ENCODE results near the gene HOXA3. TPM values are rescaled to one million over a fixed set of nuclear protein-coding genes. Genes with fewer than 3 reads are reported as not detected.

The HOXA3 gene
- total RNA-seq, 1 donor from 2014 or later, result not detected

- no peaks in the 10 kb centered on the region for H3K9me3 Mint-ChIP-seq
- H3K4me1 Mint-ChIP-seq (ENCODE audit: low read depth), result peaks cover 5% of the 10 kb centered on the region
- DNase-seq (ENCODE audit: low spot score), result no peak
- intact Hi-C loops (cut with micrococcal nuclease), result no loop called here
- H3K4me3 Mint-ChIP-seq, result no peak within 1 kb of the TSS
- peaks cover 71% of the 10 kb centered on the region for H3K27me3 Mint-ChIP-seq (ENCODE audit: insufficient read depth)
- H3K36me3 Mint-ChIP-seq (ENCODE audit: low read depth), result peaks cover 2% of the 10 kb centered on the region
- peak within 1 kb of the TSS; percentile 83 for H3K27ac Mint-ChIP-seq
Observed at GRCh38 chr7:27165089-27165995, 13.0 kb upstream of the HOXA3 start, which contains the start of gene HOXA9. TSS of gene HOXA9 (minus strand) at chr7:27165537. CDS start at chr7:27165457, 80 bp downstream.

DNA sequence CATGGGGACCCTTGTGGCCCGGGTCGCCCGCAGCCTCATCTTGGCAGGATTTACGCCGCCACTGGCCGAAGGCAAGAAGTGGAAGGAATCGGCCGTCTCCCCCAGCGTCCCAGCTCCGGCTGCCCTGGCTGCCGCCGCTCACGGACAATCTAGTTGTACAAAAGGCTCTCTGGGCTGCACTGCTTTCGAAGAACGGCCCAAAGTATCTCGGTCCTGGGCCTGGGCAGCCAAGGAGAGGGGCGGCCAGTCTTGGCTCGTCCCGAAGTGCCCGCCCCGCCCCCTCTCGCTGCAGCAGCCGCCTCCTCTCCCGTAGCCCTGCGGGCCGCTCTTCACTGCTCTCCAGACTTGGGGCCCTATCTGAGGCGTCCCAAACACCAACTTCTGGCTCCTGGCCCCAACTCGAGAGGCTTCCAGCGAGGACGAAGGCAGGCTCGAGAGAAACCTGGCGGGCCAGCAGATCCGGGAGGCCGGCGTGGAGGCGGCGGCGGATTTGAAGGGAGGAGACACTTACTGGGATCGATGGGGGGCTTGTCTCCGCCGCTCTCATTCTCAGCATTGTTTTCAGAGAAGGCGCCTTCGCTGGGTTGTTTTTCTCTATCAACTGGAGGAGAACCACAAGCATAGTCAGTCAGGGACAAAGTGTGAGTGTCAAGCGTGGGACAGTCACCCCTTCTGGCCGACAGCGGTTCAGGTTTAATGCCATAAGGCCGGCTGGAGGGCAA is 12.1 kb upstream of the HOXA3 start:
- Mint-ChIP-seq H3K4me3 (no peak overlapping the region), H3K4me1 (ENCODE audit: low read depth) (peaks cover 13% of the 10 kb centered on the region), H3K36me3 (ENCODE audit: low read depth) (peaks cover 2% of the 10 kb centered on the region), H3K27me3 (ENCODE audit: insufficient read depth) (peaks cover 77% of the 10 kb centered on the region), H3K9me3 (no peaks in the 10 kb centered on the region), H3K27ac (peak overlapping the region; percentile 61)
- intact Hi-C loops (cut with micrococcal nuclease), result no loop called here
- DNase-seq (ENCODE audit: low spot score), result no peak

- intact Hi-C loops (cut with micrococcal nuclease), result no loop called here
- H3K9me3 Mint-ChIP-seq, result no peaks in the 10 kb centered on the region
- H3K4me3 Mint-ChIP-seq, result no peak overlapping the region
- H3K36me3 Mint-ChIP-seq (ENCODE audit: low read depth), result peaks cover 2% of the 10 kb centered on the region
- no peak for DNase-seq (ENCODE audit: low spot score)
- H3K27ac Mint-ChIP-seq, result peak overlapping the region; percentile 61
- peaks cover 13% of the 10 kb centered on the region for H3K4me1 Mint-ChIP-seq (ENCODE audit: low read depth)
- H3K27me3 Mint-ChIP-seq (ENCODE audit: insufficient read depth), result peaks cover 79% of the 10 kb centered on the region
Observed at GRCh38 chr7:27164045-27164366, 11.6 kb upstream of the HOXA3 start.

DNA sequence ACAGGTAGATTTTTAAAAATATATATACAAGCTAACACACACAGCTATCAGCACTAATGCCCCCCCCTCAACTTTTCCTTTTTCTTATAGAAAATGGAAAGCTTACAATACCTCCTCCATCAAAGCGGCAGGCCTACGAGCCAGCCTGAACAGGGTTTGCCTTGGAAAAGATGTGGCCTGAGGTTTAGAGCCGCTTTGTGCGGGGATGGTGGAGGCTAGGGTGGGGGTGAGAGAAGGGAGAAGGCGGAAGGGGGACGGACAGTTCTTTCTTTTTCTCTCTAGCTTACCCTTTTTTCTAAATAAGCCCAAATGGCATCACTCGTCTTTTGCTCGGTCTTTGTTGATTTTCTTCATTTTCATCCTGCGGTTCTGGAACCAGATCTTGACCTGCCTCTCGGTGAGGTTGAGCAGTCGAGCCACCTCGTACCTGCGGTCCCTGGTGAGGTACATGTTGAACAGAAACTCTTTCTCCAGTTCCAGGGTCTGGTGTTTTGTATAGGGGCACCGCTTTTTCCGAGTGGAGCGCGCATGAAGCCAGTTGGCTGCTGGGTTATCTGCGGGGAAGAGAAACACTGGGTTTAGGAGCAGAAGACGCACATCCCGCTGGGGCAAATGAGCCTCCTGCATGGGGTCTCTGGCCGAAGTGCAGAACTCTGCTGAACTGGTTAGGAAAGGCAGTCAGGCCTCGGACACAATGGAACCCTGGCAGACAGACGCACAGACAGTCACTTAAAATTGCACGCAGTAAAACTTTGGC is 11.1 kb upstream of the HOXA3 start:
- no peak for DNase-seq (ENCODE audit: low spot score)
- Mint-ChIP-seq H3K36me3 (ENCODE audit: low read depth) (no peaks in the 10 kb centered on the region), H3K4me1 (ENCODE audit: low read depth) (peaks cover 13% of the 10 kb centered on the region), H3K9me3 (no peaks in the 10 kb centered on the region), H3K4me3 (no peak overlapping the region), H3K27ac (peak overlapping the region; percentile 61), H3K27me3 (ENCODE audit: insufficient read depth) (peaks cover 80% of the 10 kb centered on the region)
- intact Hi-C loops (cut with micrococcal nuclease), result no loop called here

- intact Hi-C loops (cut with micrococcal nuclease), result no loop called here
- H3K9me3 Mint-ChIP-seq, result no peaks in the 10 kb centered on the region
- no peak overlapping the region for H3K4me3 Mint-ChIP-seq
- DNase-seq (ENCODE audit: low spot score), result no peak
- H3K27ac Mint-ChIP-seq, result no peak overlapping the region
- H3K27me3 Mint-ChIP-seq (ENCODE audit: insufficient read depth), result peaks cover 79% of the 10 kb centered on the region
- H3K36me3 Mint-ChIP-seq (ENCODE audit: low read depth), result no peaks in the 10 kb centered on the region
- H3K4me1 Mint-ChIP-seq (ENCODE audit: low read depth), result peaks cover 13% of the 10 kb centered on the region
Observed at GRCh38 chr7:27162561-27163287, 10.3 kb upstream of the HOXA3 start.

DNA sequence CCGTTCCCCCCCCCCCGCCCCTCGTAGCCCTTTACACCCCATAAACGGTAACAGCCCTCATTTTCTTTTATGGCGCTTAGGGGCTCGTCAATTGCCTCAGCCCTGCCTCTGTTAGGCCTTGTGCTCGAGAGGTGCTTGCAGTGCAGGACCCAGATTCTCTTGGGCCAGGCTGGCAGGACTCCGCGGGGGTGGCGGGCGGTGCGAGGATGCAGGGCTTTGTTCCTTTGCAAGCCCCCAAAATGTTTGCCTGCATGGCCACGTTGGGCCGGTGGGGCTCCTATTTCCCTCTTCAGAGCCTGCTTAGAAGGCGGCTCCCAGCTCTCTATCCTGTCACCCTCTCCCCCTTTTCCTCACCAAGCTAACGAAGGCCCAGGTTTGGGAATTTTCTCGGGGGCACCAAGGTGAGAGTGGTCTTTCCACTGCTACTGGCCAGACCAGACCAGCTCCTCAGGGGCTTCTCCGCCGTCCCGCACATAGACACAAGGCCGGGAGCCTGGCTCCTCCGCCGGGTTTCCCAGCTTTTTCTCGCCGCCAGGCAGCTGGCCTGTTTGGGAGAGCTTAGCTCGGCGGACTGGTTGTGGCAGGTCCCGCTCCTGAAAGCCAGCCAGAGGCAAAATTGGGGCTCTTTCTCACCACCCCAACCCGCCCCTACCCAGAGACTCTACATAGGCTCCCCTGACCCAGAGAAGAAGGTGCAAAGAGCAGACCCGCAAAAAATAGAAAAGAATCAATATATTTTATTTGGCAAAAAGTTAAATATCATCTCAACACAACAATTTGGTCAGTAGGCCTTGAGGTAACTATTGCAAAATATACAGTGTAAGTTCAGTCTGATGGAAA is 9.6 kb upstream of the HOXA3 start:
- Mint-ChIP-seq H3K9me3 (no peaks in the 10 kb centered on the region), H3K27ac (no peak overlapping the region)

GRCh38 chr7:27161214-27161720 is 8.9 kb upstream of the HOXA3 start:
- peaks cover 79% of the 10 kb centered on the region for H3K27me3 Mint-ChIP-seq (ENCODE audit: insufficient read depth)
- DNase-seq (ENCODE audit: low spot score), result no peak
- no peak overlapping the region for H3K27ac Mint-ChIP-seq
- H3K4me3 Mint-ChIP-seq, result peak overlapping the region; percentile 31
- no peaks in the 10 kb centered on the region for H3K36me3 Mint-ChIP-seq (ENCODE audit: low read depth)
- H3K9me3 Mint-ChIP-seq, result no peaks in the 10 kb centered on the region
- intact Hi-C loops (cut with micrococcal nuclease), result loop anchor here (1.0 to 2.0 kb wide), 10 partner anchors 8 to 1300 kb away; no protein-coding TSS in a partner anchor
- peaks cover 13% of the 10 kb centered on the region for H3K4me1 Mint-ChIP-seq (ENCODE audit: low read depth)

More for the DNA sequence above, 9.6 kb upstream of the HOXA3 start:
- intact Hi-C loops (cut with micrococcal nuclease), result loop anchor here (1.0 to 2.0 kb wide), 10 partner anchors 9 to 1301 kb away; no protein-coding TSS in a partner anchor
- Mint-ChIP-seq H3K36me3 (ENCODE audit: low read depth) (no peaks in the 10 kb centered on the region), H3K27me3 (ENCODE audit: insufficient read depth) (peaks cover 79% of the 10 kb centered on the region), H3K4me3 (no peak overlapping the region), H3K4me1 (ENCODE audit: low read depth) (peaks cover 13% of the 10 kb centered on the region)
- no peak for DNase-seq (ENCODE audit: low spot score)

DNA sequence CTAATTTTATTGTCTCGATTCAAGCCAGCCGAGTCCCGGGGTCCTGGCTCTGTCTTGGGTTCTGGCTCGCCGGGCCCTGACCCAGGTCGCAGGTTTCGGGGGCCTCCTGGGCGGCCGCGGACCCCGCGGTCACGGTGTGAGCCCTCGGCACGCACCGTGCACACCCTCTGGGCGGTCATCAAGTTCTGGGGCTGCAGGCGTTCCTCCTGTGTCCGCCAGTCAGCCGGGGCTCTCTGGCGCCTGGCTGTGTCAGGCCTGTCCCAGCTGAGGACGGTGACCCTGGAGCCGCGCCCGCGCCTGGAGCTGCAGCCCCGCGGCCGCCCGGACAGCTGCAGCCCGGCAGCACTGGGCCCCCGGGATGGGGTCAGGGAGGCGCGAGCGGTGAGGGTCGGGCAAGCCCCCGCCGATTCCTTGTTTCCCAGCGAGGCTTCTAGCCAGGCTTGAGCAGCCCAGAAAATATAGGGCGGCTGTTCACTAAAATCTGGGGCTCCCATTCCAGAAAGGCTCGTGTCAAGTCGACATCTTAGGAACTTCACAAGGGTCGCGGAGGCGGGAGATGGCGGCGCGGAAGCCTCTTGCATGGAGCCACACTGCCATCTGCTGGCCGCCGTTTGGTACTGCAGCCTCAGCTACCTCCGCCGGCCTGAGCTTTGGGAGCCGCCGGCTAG is 8.3 kb upstream of the HOXA3 start:
- Mint-ChIP-seq H3K4me1 (ENCODE audit: low read depth) (peaks cover 11% of the 10 kb centered on the region), H3K9me3 (no peaks in the 10 kb centered on the region), H3K4me3 (peak overlapping the region; percentile 37), H3K27ac (no peak overlapping the region), H3K36me3 (ENCODE audit: low read depth) (no peaks in the 10 kb centered on the region), H3K27me3 (ENCODE audit: insufficient read depth) (peaks cover 77% of the 10 kb centered on the region)
- DNase-seq (ENCODE audit: low spot score), result peak; percentile 63
- intact Hi-C loops (cut with micrococcal nuclease), result loop anchor here (1.0 to 2.0 kb wide), 10 partner anchors 7 to 1300 kb away; no protein-coding TSS in a partner anchor

- no peak for DNase-seq (ENCODE audit: low spot score)
- Mint-ChIP-seq H3K4me3 (peak overlapping the region; percentile 37), H3K27me3 (ENCODE audit: insufficient read depth) (peaks cover 78% of the 10 kb centered on the region), H3K36me3 (ENCODE audit: low read depth) (no peaks in the 10 kb centered on the region), H3K27ac (no peak overlapping the region), H3K4me1 (ENCODE audit: low read depth) (peaks cover 9% of the 10 kb centered on the region), H3K9me3 (no peaks in the 10 kb centered on the region)
- intact Hi-C loops (cut with micrococcal nuclease), result loop anchor here (2.0 kb wide), 3 partner anchors 39 to 1299 kb away; no protein-coding TSS in a partner anchor
Observed at GRCh38 chr7:27160145-27160545, 7.8 kb upstream of the HOXA3 start.

- peaks cover 82% of the 10 kb centered on the region for H3K27me3 Mint-ChIP-seq (ENCODE audit: insufficient read depth)
- peak overlapping the region; percentile 63 for H3K4me3 Mint-ChIP-seq
- H3K36me3 Mint-ChIP-seq (ENCODE audit: low read depth), result no peaks in the 10 kb centered on the region
- DNase-seq (ENCODE audit: low spot score), result no peak
- H3K4me1 Mint-ChIP-seq (ENCODE audit: low read depth), result peaks cover 15% of the 10 kb centered on the region
- intact Hi-C loops (cut with micrococcal nuclease), result loop anchor here (2.0 kb wide), 4 partner anchors 25 to 1299 kb away; partner anchors contain the start of gene HOXA11
- no peaks in the 10 kb centered on the region for H3K9me3 Mint-ChIP-seq
- H3K27ac Mint-ChIP-seq, result no peak overlapping the region
Observed at GRCh38 chr7:27159266-27160144, 7.1 kb upstream of the HOXA3 start.

Measured in activated T-helper 1 cell treated with anti-CD3 and anti-CD28 coated beads, Interleukin-12 subunit alpha, Interleukin-12 subunit beta, Interleukin-2, Interleukin-4 antibody, amounts not matched to agents 30 ng/mL and 10 ng/mL and 1 ng/mL, durations not matched to agents 14 hours and 24 hours and 36 hours (primary cell).